Pulmonary artery endothelial cell (primary cell): ENCODE measurements around the gene CNTNAP2. TPM values are rescaled to one million over a fixed set of nuclear protein-coding genes. Genes with fewer than 3 reads are reported as not detected.
"Not testable (repeated sequence)": the region's sequence is repeated elsewhere in the genome, so short reads cannot be mapped to it uniquely, and the experiment has no call there.

ENCODE experiments used
- DNase-seq: peaks from one replicate; pipeline ENCODE4 v3.0.0-alpha.2; 2011; ENCODE audit warnings: low read depth, low spot score
- total RNA-seq: library from RNA; depleted of rRNA; stranded (reverse); fragments of >200 nt; gene quantifications from 2 replicates; pipeline ENCODE4 v1.2.3, GENCODE V29; 2014

The CNTNAP2 gene
- total RNA-seq, 1 donor from 2014 or later = not detected

DNA sequence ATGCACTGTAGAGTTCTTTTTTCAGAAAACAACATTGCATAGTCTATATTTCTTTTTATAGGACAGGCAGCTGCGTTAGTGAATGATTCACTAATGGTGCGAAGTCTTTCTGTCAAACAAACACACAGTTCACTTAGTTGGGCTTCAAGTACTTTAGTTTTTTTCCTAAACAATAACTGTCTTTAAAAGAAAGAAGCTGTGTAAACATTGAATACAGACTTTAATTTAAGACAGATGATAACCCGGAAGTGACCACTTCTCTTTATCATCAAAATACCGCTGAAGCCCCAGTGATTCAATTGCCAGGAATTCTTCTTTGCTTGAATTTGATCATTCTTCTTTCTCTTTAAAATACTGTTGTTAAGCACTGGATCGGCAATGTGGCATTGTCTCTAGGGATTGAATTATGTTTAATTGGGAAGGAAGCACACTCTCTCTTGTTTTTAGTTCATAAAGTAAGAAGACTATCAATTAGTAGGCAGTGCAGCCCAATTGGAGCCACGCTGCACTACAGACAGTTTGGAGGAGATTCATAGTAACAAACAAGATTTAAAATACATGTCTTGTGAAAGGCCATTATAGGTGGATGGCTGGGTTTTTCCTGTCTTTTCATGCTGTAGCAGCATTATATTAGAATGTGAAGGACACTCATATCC lies 30.4 kb downstream of the CNTNAP2 start:
- no peak for DNase-seq

- no peak for DNase-seq
Observed at GRCh38 chr7:146150153-146150552, 33.6 kb downstream of the CNTNAP2 start.

GRCh38 chr7:146172112-146172511 lies 55.5 kb downstream of the CNTNAP2 start:
- no peak for DNase-seq

DNA sequence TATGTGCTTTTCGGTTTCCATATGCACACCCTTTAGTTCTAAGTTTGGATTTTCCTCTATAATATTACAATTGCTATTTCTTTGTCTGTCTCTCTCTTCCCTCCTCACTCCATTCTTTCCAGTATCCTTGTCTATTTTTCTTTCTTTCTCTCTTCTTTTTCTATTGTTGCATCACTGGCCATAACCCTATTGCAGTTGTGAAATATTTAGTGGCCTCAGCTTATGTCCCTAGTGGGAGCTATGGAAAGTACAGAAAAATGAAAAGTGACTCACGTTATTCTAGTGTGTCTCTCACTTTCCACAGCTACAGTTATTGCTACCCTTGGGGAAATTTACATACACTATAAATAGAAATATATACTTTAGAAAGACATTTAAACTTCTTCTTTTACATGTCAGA lies 59.1 kb downstream of the CNTNAP2 start:
- DNase-seq = no peak

- DNase-seq = no peak
Observed at GRCh38 chr7:146176860-146177259, 60.3 kb downstream of the CNTNAP2 start.

GRCh38 chr7:146177301-146177700 lies 60.7 kb downstream of the CNTNAP2 start:
- no peak for DNase-seq

- no peak for DNase-seq
Observed at GRCh38 chr7:146185844-146186243, 69.2 kb downstream of the CNTNAP2 start.

- DNase-seq = not testable (repeated sequence)
Observed at GRCh38 chr7:146191428-146191827, 74.8 kb downstream of the CNTNAP2 start.

- DNase-seq = no peak
Observed at GRCh38 chr7:146201945-146202344, 85.3 kb downstream of the CNTNAP2 start.

DNA sequence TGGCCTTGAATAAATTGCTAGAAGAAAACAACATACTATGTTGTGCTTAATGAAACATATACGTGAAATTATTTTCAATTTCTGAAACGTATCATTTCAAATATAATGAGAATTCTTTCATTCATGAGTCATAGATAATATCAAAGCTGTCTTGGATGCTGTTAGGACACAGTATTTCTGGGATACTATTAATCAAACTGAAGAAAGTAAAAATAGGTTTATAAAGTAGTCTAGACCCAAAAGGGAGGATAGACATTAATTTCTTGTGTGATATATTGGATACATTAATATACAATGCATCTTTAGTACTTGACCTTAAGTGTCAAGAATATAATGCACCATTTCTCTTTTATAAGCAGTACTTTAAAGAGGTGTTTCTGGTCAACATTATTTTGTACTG lies 89.7 kb downstream of the CNTNAP2 start:
- DNase-seq = no peak

DNA sequence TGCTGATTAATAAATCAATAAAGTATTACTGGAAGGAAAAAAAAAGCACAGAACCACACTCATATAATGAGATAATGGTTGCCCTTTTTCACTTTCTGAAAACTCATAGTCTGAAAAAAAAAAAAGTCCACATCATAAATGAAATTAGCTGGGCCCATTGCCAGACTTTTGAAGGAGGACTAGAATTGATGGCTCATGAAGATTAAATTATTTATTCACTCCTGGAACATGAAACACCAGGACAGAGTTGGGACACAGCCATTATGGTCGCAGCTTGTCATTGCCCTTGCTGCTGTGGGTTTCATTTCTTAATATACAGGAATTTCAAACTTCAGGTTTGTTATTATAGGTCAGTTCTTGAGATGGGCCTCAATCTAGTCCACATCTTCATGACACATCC lies 91.9 kb downstream of the CNTNAP2 start:
- no peak for DNase-seq

DNA sequence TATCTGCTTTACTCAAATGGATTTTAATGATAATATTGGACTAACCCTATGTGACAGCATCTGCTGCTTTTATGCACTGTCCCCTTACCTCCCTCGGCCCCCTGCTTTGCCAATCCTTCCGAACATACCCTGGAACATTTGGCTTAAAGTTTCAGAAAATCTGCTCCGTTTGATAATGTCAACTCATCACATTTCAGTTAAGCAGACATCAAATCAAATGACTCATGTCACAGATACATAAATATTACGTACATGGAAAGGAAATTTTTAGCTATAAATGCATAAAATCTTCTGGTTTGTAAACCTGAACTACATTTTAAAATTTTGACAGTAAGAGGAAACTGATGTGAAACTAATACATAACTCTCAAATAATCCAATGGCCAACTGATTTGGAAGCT lies 98.2 kb downstream of the CNTNAP2 start:
- no peak for DNase-seq

- DNase-seq = no peak
Observed at GRCh38 chr7:146216396-146217041, 99.9 kb downstream of the CNTNAP2 start.

- DNase-seq = no peak
Observed at GRCh38 chr7:146223851-146224250, 107.2 kb downstream of the CNTNAP2 start.

- no peak for DNase-seq
Observed at GRCh38 chr7:146232604-146233003, 116.0 kb downstream of the CNTNAP2 start.

DNA sequence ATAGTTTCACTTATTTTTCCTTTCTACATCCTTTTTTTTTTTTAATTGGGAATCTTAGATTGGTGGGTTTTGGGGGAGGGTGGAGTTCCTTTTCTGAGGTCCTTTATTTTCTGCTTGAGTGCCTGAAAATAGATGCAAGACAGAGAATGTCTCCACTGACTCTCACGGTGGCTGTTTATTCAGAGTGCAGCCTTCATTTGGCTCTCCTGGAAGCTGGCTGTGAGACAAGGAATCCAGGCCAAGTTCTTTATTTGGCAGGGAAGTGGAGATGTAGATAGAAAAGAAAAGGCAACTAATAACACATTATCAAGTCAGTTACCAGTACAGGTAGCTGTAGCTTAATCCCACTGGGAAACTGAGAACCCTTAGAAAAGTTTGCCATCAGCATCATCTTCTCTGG lies 118.6 kb downstream of the CNTNAP2 start:
- DNase-seq = no peak

- DNase-seq = no peak
Observed at GRCh38 chr7:146242661-146243060, 126.1 kb downstream of the CNTNAP2 start.

- not testable (repeated sequence) for DNase-seq
Observed at GRCh38 chr7:146247991-146248390, 131.4 kb downstream of the CNTNAP2 start.

DNA sequence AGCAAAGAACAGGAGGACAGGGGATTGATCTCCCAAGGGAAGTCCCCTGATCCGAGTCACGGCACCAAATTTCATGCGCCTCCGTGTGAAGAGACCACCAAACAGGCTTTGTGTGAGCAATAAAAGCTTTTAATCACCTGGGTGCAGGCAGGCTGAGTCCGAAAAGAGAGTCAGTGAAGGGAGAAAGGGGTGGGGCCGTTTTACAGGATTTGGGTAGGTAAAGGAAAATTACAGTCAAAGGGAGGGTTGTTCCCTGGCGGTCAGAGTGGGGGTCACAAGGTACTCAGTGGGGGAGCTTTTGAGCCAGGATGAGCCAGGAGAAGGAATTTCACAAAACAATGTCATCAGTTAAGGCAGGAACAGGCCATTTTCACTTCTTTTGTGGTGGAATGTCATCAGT lies 132.1 kb downstream of the CNTNAP2 start:
- not testable (repeated sequence) for DNase-seq

DNA sequence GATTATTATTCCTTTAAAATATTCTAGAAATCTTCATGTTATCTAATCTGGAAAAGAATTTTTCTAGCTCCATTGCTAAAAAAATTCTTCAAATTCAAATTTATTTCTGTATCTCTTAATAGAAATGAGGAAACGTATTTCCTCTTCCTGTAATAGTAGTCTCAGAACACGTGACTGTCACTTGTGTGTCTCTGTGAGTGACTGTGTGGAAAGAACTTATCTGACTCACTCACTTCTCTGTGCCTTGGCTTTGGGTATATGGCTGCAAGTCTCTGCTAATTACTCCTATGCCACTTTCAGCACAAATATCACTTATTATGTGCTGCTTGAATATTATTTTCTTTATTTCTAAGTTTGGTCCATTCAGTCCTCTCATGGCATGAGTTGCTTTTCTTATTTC lies 132.7 kb downstream of the CNTNAP2 start:
- DNase-seq = no peak

DNA sequence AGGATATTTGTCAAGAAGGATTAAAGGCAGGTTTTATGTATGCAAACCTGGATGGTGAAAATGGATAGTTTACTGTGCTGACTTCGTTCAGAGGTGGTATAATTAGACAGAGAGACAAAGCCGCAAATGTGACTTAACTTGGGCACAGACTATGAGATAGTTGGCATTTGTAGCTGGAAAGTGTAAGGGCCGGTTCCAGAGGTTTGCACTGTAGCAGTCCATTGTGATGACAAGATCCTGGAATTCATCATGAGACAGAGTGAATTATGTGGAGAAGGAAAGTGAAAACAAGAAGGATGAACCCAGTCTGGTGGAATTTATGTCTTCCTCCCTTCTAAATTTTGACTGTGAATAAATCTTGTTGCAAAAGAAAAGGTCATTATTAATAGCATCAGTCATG lies 139.0 kb downstream of the CNTNAP2 start:
- no peak for DNase-seq

GRCh38 chr7:146262527-146262926 lies 145.9 kb downstream of the CNTNAP2 start:
- no peak for DNase-seq

DNA sequence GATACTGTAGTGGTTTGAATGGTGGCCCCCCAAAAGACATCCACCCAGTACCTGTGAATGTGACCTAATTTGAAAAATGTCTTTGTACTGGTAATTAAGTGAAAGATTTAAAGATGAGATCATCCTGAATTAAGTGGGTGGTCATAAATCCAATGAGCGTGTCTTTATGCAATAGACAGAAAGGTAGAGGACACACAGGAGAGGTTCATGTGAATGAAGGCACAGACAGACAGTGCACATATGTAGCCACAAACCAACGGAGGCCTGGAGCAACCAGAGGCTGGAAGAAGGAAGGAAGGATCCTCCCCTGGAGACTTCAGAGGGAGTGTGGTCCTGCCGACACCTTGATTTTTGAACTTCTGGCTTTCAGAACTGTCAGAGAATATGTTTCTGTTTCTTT lies 160.3 kb downstream of the CNTNAP2 start:
- no peak for DNase-seq
